ENCODE results near the gene TNFAIP8.
"Not testable (repeated sequence)": the region's sequence is repeated elsewhere in the genome, so short reads cannot be mapped to it uniquely, and the experiment has no call there.

TNFAIP8 gene

DNA sequence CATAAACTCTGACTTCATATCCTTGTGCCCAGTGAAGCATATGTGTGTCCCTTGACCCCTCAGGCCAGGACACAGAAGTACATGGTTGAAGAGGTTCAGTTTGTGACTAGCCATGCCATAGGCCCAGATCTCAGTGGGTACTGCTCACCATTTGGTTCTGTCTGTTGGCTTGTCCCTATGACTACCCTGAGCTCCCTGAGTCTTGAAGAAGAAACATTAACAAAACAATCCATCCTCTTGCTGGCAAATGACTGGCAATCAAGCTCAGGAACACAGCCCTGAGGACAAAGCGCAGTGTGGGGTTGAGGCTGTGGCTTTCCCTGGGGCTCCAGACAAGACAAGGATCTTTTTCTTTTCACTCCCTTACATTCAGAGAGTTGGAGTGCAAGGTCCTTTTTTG, 46.3 kb downstream of the TNFAIP8 start:
- no peaks in the 10 kb centered on the region for H3K27me3 Mint-ChIP-seq
- peak overlapping the region; percentile 36 for H3K27ac Mint-ChIP-seq
- no peak overlapping the region for H3K4me3 Mint-ChIP-seq
- peaks cover 2% of the 10 kb centered on the region for H3K36me3 Mint-ChIP-seq
- no peaks in the 10 kb centered on the region for H3K9me3 Mint-ChIP-seq
- peaks cover 50% of the 10 kb centered on the region for H3K4me1 Mint-ChIP-seq

DNA sequence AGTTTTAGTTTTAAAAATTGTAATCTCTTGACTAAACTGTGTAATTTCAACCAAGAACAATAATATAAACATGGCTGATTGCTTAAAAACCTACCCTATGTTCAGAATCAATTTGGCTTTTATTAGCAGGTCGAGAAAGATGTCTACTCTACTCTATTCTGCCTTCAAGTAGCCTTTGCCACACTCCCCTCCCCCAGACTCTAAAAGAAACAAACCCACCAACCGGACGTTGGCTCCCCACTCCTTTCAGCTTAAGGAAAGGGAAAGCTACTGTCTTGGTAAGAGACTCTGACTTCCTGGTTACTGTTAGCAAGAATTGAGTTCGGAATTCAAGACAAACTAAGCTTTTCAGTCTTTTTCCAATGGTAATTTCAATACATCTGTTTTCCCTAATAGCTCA, 46.7 kb downstream of the TNFAIP8 start:
- peaks cover 45% of the 10 kb centered on the region for H3K4me1 Mint-ChIP-seq
- H3K4me3 Mint-ChIP-seq = no peak overlapping the region
- no peaks in the 10 kb centered on the region for H3K36me3 Mint-ChIP-seq

DNA sequence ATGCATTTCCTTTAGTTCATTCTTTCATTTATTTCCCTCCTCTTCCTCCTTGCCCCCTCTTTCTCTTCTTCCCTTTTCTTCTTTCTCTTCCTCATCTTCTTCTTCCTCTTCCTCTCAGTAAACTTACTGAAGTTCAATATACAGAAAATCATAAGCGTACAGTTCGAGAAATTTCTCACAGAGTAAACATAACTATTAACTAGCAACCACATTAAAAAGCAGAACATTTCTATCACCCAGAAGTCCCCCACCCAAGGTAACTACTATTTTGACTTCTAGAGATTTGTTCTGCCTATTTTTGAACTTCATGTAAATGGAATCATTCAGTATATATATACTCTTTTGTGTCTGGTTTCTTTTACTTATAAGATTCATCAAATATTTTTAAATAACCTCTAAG, 48.2 kb downstream of the TNFAIP8 start:
- H3K4me1 Mint-ChIP-seq = peaks cover 32% of the 10 kb centered on the region
- H3K27me3 Mint-ChIP-seq = no peaks in the 10 kb centered on the region
- H3K9me3 Mint-ChIP-seq = no peaks in the 10 kb centered on the region
- H3K27ac Mint-ChIP-seq = no peak overlapping the region
- no peak overlapping the region for H3K4me3 Mint-ChIP-seq
- H3K36me3 Mint-ChIP-seq = no peaks in the 10 kb centered on the region

More for the DNA sequence above, 46.7 kb downstream of the TNFAIP8 start:
- peak overlapping the region; percentile 86 for H3K27ac Mint-ChIP-seq
- no peaks in the 10 kb centered on the region for H3K9me3 Mint-ChIP-seq
- H3K27me3 Mint-ChIP-seq = no peaks in the 10 kb centered on the region

DNA sequence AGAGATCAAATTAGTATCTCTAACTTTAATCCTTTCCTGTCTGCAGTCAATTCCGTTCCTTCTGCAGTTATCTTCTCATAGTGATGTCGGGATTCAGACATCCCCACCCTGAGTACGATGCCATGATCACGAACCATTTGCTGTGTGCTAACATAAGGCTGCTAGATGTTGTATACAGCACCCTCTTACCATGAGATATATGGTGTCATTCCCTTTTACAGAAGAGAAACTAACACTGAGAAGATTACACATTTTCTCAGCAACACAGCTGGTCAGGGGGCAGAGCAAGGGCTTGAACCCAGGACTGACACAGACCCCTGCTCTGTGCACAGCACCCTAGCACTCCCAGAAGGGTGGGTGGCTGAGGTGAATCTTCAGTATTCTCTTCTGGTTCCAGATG, 49.6 kb downstream of the TNFAIP8 start:
- H3K36me3 Mint-ChIP-seq = no peaks in the 10 kb centered on the region
- no peaks in the 10 kb centered on the region for H3K27me3 Mint-ChIP-seq
- H3K27ac Mint-ChIP-seq = no peak overlapping the region
- H3K4me1 Mint-ChIP-seq = peaks cover 30% of the 10 kb centered on the region
- no peak overlapping the region for H3K4me3 Mint-ChIP-seq
- no peaks in the 10 kb centered on the region for H3K9me3 Mint-ChIP-seq

DNA sequence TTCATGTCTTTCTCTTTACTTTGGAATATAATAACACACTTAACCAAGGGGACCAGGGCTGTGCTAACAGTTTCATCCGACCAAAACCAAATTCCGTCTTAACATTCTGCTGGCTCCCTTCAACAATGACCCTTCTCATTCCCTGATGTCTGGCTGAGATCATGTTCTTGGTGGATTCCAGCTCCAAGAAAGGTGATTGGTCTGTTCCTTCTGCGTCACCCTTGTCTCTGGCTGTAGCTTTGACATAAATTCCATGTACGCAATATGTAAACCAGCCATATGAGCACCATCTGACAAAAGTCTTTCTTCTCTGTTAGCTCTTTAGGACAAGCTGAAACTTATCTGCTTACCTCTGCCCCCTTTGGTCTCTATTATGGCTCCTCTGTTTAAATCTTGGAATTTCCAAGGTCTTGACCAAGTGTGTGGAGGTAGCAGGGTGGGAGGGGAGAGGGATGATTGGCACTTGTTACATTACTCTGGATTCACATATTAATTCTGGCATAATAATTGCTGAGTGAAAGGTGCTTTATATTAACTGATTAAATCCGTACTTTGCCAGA, 50.8 kb downstream of the TNFAIP8 start:
- no peak overlapping the region for H3K4me3 Mint-ChIP-seq

DNA sequence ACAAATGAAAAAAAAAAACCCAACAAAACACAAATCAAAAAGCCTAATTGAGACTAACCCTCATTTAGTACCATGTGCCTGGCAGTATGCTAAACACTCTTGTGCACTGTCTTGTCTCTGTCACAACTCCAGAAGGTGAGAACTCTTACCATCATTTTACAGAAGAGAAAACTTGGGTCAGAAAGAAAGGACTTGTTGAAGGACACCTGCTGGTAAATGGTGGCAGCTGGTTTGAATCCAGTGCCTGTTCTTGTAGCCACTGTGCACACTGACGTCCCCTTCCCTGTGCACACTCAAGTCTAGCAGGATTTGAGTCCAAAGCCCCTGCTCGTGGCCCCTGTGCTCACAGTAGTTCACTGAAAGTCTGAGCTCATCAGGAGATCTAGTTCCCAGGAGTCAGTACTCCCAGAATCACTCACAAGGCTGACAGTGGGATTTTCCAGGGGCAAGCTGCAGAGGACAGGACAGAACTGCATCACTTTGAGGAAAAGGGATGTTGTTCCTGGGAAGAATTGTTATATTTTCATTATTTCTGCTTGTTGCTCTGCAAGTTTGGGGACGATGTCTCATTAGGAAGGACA, 53.5 kb downstream of the TNFAIP8 start:
- Mint-ChIP-seq H3K4me3 (no peak overlapping the region), H3K36me3 (no peaks in the 10 kb centered on the region), H3K4me1 (peaks cover 38% of the 10 kb centered on the region), H3K27ac (peak overlapping the region; percentile 41), H3K27me3 (no peaks in the 10 kb centered on the region), H3K9me3 (no peaks in the 10 kb centered on the region)

More for the DNA sequence above, 50.8 kb downstream of the TNFAIP8 start:
- Mint-ChIP-seq H3K27ac (no peak overlapping the region), H3K9me3 (no peaks in the 10 kb centered on the region), H3K4me1 (peaks cover 42% of the 10 kb centered on the region), H3K36me3 (no peaks in the 10 kb centered on the region), H3K27me3 (no peaks in the 10 kb centered on the region)

DNA sequence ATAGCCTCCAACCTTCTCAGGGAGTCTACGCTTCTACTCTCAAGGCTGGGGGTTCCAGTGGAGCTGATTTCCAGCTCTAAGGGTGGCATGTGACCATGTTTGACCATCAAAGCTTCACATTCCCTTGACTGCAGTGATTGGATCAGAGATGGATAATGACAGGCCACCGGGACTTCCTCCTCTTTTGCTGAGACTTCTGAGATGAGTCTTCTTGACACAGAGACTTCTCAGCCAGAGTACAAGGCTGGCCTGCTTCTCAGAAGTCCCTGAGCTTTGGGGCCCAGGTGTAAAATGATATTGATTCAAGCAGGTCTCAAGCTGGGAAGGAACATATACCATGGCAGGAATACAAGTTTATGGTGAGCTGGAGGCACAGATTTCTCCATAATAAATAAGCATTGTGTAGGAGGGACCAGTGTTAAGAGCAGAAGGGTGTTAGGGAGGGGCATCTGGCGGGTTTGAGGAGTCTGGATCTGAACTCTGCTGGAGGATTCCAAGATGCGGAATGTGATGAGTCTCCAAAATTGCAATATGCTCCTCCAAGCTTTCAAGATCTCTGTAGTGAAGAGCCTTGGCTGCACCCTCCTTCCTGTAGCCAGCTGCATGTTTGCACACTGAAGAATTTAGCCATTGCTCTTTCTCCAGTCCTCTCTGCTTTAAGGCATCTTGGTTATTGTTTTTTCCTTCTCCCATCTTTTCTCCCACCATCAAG, 54.8 kb downstream of the TNFAIP8 start:
- H3K27me3 Mint-ChIP-seq = no peaks in the 10 kb centered on the region
- no peaks in the 10 kb centered on the region for H3K36me3 Mint-ChIP-seq
- H3K4me1 Mint-ChIP-seq = peaks cover 38% of the 10 kb centered on the region
- H3K4me3 Mint-ChIP-seq = peak overlapping the region; percentile 16
- H3K27ac Mint-ChIP-seq = peak overlapping the region; percentile 95
- no peaks in the 10 kb centered on the region for H3K9me3 Mint-ChIP-seq

DNA sequence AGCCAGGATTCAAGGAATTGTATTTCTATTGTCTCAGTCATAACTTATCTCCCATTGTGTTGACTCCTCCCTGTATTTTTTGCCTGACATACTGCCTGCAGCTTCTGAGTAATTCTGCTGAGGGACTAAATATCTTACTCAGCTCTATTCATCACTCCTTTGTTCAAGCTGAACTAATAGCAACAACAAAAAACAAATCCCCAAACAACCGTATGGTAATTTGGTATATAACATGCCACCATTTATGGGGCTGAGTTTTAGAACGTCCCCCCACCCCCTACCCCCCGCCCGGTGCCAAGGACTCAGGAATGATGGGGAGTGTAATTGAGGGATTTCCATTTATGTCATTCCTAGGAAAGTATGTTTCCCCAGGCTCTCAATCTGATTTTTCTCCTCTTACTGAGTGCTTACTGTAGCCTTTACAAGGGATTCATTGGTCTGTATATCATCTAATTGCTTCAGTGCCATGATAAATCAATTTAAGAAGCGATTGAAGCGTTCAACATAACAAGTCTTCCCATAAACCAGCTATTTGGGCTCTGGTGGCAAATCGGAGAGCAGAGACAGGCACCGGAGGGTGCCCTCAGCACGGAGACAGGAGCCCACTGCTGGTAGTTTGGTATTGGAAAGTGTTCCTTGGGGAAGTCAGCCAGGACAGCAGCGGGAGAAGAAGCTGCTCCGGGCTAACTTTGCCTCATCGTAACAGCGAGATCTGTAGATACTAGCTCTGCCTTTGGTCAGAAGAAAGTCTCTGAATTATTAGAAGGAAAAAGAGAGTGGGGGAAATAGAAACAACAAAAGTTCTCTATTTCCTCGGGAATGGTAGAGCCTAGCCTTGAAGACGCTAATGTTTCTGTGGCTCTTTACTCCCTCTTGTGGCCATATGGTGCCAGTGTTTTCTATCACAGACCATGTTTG, 55.8 kb downstream of the TNFAIP8 start:
- Mint-ChIP-seq H3K4me3 (peak overlapping the region; percentile 93), H3K4me1 (peaks cover 33% of the 10 kb centered on the region)

DNA sequence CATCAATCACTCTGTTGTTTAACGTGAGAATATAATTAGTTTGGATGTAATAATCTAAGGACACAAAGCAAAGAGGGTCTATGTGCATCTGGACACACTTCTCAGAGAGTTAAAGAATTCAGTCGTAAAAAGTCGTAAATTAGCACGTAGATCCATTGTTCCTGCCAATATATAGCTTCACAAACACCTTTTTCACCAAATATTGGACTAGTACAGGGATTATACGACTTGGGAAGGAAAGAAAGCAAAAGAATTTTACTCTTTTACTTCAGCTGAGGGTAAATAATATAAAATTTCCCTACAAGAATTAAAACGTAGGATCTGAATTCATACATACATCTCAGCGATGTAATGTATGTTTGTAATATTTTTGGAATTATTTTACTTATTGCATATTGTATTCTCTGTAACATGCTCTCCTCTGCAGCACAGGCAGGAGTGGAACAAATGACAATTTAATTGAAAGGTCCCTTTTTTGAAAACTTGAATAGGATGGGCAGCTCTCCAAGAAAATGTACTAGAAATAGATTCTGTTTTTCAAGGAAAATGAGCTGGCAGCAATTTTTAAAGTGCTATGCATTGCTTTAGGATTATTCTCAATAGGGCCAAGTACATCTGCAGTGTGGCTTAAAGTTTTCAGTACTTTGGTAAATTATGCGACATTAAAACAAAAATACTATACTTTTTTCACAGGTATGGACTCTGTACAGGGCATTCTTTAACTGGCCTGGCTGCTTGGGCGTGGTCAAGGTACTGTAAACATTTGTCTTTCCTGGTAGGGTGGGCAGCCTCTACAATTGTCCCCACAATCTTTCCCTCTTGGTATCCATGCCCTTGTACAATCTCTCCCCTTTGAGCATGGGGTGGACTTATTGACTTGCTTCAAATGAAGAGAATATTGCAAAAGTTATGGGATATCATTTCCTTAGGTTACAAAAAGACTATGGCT, 56.7 kb downstream of the TNFAIP8 start:
- peaks cover 36% of the 10 kb centered on the region for H3K4me1 Mint-ChIP-seq
- H3K36me3 Mint-ChIP-seq = no peaks in the 10 kb centered on the region
- peak overlapping the region; percentile 95 for H3K27ac Mint-ChIP-seq
- no peaks in the 10 kb centered on the region for H3K27me3 Mint-ChIP-seq
- peak overlapping the region; percentile 93 for H3K4me3 Mint-ChIP-seq
- H3K9me3 Mint-ChIP-seq = no peaks in the 10 kb centered on the region

More for the DNA sequence above, 55.8 kb downstream of the TNFAIP8 start:
- Mint-ChIP-seq H3K36me3 (no peaks in the 10 kb centered on the region), H3K9me3 (no peaks in the 10 kb centered on the region), H3K27ac (peak overlapping the region; percentile 95), H3K27me3 (no peaks in the 10 kb centered on the region)

DNA sequence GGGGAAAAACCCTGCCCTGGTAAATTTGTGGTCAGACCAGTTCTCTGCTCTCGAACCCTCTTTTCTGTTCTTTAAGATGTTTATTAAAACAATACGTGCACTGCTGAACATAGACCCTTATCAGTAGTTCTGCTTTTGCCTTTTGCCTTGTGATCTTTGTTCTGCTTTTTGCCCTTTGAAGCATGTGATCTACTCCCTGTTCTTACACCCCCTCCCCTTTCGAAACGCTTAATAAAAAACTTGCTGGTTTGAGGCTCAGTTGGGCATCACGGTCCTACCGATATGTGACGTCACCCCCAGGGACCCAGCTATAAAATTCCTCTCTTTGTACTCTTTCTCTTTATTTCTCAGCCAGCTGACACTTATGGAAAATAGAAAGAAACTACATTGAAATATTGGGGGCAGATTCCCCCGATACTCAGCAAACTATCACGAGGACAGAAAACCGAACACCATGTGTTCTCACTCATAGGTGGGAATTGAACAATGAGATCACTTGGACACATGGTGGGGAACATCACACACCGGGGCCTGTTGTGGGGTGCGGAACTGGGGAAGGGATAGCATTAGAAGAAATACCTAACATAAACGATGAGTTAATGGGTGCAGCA, 58.4 kb downstream of the TNFAIP8 start:
- not testable (repeated sequence) for H3K27me3 Mint-ChIP-seq, H3K9me3 Mint-ChIP-seq, H3K36me3 Mint-ChIP-seq, H3K4me3 Mint-ChIP-seq
- Mint-ChIP-seq H3K4me1 (peaks cover 48% of the 10 kb centered on the region), H3K27ac (peak overlapping the region; percentile 15)

DNA sequence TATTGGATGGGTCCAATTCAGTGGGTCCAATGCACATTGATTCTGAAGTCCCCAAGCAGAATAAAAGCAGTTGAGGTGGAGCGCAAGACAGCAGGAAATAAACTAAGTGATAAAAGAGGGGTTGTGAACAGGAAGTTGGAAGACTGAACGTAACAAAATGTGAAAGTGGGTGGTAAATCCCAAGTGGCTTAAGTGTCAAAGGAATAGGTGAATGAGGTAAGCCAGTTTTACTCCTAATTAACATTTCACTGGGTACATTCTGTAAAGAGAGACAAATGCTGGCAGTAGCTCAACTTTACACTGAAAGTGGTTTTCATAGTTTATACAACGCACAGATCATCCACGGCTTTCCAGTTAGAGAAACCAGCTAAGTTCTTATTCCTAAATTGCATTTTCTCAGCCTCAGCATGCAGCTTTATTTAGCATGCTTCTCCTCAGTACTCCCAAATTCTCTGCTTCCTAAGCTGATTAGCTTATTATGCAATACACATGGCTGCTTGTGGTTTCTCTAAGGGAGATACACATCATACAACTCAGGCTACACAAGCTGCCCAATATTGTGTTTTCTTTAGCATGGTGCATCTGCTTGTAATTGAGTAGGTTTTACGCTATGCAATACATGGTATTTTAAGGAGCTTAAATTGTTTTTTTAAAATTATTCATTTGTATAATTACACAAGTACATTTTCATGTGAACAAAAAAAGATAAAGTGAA, 62.2 kb downstream of the TNFAIP8 start:
- peaks cover 19% of the 10 kb centered on the region for H3K4me1 Mint-ChIP-seq
- H3K27ac Mint-ChIP-seq = no peak overlapping the region
- no peaks in the 10 kb centered on the region for H3K27me3 Mint-ChIP-seq
- H3K9me3 Mint-ChIP-seq = no peaks in the 10 kb centered on the region
- H3K36me3 Mint-ChIP-seq = no peaks in the 10 kb centered on the region
- H3K4me3 Mint-ChIP-seq = no peak overlapping the region

DNA sequence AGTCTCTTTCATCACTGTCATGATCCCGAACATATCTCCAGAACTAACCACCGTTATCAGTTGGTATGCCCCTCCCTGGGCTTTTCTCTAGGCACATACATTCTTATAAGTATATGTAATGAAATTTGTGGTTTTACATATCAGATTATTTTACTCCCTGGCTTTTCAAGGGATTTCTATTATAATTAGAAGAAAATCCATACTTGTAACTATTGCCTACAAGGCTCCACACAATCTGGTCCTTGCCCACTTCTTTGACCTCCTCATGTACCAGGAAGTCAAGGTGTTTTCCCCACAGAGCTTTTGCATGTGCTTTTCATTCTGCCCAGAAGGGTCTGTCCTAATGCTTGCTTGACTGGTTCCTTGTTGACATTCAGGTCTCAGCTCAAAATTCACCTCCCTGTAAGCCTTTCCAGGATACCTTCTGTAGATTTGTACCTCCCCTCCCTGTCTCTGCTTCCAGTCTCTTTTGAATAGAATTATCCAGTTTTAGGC, 62.8 kb downstream of the TNFAIP8 start:
- peaks cover 19% of the 10 kb centered on the region for H3K4me1 Mint-ChIP-seq
- no peaks in the 10 kb centered on the region for H3K27me3 Mint-ChIP-seq
- H3K27ac Mint-ChIP-seq = no peak overlapping the region
- no peaks in the 10 kb centered on the region for H3K36me3 Mint-ChIP-seq
- H3K9me3 Mint-ChIP-seq = no peaks in the 10 kb centered on the region
- H3K4me3 Mint-ChIP-seq = no peak overlapping the region

DNA sequence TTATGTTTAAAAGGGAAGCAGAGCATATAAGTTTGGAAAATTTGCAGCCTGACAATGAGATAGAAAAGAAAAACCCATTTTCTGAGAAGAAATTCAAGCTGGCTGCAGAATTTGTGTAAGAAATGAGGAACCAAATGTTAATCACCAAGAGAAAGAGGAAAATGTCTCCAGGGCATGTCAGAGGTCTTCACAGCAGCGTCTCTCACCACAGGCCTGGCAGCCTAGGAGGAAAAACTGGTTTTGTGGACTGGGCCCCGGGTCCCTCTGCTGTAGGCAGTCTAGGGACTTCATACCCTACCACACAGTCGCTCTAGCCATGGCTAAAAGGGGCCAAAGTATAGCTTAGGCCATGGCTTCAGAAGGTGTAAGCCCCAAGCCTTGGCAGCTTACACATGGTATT, 64.3 kb downstream of the TNFAIP8 start:
- H3K4me3 Mint-ChIP-seq = no peak overlapping the region
- peaks cover 19% of the 10 kb centered on the region for H3K4me1 Mint-ChIP-seq
- H3K36me3 Mint-ChIP-seq = no peaks in the 10 kb centered on the region
- H3K27me3 Mint-ChIP-seq = no peaks in the 10 kb centered on the region
- H3K27ac Mint-ChIP-seq = no peak overlapping the region
- no peaks in the 10 kb centered on the region for H3K9me3 Mint-ChIP-seq

DNA sequence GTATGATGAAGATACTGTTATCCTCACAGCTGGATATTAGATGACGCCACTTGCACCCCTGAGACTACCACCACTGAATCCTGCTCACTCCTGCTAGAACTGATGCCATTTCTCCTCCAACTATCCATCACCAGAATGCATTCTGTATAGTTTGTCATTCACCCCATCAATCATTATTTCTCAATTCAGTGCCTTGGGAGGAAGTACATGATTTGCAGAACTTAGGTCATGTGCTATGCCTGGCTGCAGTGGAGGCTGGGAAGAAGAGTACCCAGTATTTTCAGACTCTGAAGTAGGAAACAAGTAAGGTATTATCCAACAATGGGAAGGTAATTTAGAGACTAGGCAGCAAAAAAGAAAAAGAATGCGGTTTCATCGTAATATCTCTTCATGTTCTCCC, 70.2 kb downstream of the TNFAIP8 start:
- no peaks in the 10 kb centered on the region for H3K4me1 Mint-ChIP-seq
- H3K27me3 Mint-ChIP-seq = no peaks in the 10 kb centered on the region
- H3K4me3 Mint-ChIP-seq = no peak overlapping the region
- H3K27ac Mint-ChIP-seq = no peak overlapping the region
- H3K36me3 Mint-ChIP-seq = no peaks in the 10 kb centered on the region
- H3K9me3 Mint-ChIP-seq = no peaks in the 10 kb centered on the region

Measured in activated naive CD4-positive, alpha-beta T cell treated with anti-CD3 and anti-CD28 coated beads, Interleukin-2, amount 50 U/mL, for 24 hours (primary cell).